ENCODE measurements around the gene WDFY3.

DNA sequence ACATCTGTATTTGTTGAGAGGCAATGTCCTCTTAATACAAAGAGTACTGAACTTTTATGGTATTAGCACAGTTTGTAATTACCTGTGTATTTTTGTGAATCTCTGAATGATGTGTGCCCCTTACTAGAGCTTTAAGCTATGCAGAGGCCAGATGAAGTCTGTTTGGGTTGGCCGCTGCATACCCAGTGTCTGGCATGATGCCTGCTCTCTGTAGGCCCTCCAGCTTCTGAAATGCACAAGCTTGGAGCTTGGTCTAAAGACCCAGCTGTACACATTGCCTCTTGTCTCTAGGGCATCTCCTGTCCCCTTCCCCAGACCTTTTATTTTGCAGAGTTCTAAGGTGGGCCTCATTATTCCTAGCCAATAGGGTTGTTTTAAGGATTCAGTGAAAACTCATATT, 315.0 kb downstream of the WDFY3 start:
- TF ChIP-seq, protein P1, sequence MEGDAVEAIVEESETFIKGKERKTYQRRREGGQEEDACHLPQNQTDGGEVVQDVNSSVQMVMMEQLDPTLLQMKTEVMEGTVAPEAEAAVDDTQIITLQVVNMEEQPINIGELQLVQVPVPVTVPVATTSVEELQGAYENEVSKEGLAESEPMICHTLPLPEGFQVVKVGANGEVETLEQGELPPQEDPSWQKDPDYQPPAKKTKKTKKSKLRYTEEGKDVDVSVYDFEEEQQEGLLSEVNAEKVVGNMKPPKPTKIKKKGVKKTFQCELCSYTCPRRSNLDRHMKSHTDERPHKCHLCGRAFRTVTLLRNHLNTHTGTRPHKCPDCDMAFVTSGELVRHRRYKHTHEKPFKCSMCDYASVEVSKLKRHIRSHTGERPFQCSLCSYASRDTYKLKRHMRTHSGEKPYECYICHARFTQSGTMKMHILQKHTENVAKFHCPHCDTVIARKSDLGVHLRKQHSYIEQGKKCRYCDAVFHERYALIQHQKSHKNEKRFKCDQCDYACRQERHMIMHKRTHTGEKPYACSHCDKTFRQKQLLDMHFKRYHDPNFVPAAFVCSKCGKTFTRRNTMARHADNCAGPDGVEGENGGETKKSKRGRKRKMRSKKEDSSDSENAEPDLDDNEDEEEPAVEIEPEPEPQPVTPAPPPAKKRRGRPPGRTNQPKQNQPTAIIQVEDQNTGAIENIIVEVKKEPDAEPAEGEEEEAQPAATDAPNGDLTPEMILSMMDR (IDR thresholded peaks at IDR 0.05; ENCODE audit: insufficient read depth, low read length, poor library complexity, severe bottlenecking): no peak
- no peak for TF ChIP-seq EZH2phosphoT487 (conservative IDR thresholded peaks at IDR 0.05; ENCODE audit: low read length)

All from SU-DHL-6 (cell line).